Stimulated activated memory B cell treated with anti-CD40 and anti-IgM and Interleukin-4, amounts not matched to agents 10 μg/mL and 1 μg/mL and 100 μg/mL, for 72 hours (primary cell): ENCODE measurements around the gene COPG1.
"Not testable (repeated sequence)": the region's sequence is repeated elsewhere in the genome, so short reads cannot be mapped to it uniquely, and the experiment has no call there.

Source experiments
- ATAC-seq: fragments of 150-1000 bp; cut with Tn5 transposase; 2 replicates; pipeline ENCODE4 v1.10.0; 2021
- H3K27ac Mint-ChIP-seq: one replicate; pipeline ENCODE4 v1.8.0; 2022; ENCODE audit warnings: mild to moderate bottlenecking, mixed read lengths
- H3K27me3 Mint-ChIP-seq: one replicate; pipeline ENCODE4 v1.8.0; 2022; ENCODE audit warnings: mixed read lengths
- H3K36me3 Mint-ChIP-seq: one replicate; pipeline ENCODE4 v1.8.0; 2022; ENCODE audit warnings: mixed read lengths
- H3K4me1 Mint-ChIP-seq: one replicate; pipeline ENCODE4 v1.8.0; 2022; ENCODE audit warnings: mixed read lengths
- H3K4me3 Mint-ChIP-seq: one replicate; pipeline ENCODE4 v1.8.0; 2022; ENCODE audit warnings: mild to moderate bottlenecking, moderate library complexity, mixed read lengths
- H3K9me3 Mint-ChIP-seq: one replicate; pipeline ENCODE4 v1.8.0; 2022; ENCODE audit warnings: mixed read lengths

The COPG1 gene, protein sequence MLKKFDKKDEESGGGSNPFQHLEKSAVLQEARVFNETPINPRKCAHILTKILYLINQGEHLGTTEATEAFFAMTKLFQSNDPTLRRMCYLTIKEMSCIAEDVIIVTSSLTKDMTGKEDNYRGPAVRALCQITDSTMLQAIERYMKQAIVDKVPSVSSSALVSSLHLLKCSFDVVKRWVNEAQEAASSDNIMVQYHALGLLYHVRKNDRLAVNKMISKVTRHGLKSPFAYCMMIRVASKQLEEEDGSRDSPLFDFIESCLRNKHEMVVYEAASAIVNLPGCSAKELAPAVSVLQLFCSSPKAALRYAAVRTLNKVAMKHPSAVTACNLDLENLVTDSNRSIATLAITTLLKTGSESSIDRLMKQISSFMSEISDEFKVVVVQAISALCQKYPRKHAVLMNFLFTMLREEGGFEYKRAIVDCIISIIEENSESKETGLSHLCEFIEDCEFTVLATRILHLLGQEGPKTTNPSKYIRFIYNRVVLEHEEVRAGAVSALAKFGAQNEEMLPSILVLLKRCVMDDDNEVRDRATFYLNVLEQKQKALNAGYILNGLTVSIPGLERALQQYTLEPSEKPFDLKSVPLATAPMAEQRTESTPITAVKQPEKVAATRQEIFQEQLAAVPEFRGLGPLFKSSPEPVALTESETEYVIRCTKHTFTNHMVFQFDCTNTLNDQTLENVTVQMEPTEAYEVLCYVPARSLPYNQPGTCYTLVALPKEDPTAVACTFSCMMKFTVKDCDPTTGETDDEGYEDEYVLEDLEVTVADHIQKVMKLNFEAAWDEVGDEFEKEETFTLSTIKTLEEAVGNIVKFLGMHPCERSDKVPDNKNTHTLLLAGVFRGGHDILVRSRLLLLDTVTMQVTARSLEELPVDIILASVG

DNA sequence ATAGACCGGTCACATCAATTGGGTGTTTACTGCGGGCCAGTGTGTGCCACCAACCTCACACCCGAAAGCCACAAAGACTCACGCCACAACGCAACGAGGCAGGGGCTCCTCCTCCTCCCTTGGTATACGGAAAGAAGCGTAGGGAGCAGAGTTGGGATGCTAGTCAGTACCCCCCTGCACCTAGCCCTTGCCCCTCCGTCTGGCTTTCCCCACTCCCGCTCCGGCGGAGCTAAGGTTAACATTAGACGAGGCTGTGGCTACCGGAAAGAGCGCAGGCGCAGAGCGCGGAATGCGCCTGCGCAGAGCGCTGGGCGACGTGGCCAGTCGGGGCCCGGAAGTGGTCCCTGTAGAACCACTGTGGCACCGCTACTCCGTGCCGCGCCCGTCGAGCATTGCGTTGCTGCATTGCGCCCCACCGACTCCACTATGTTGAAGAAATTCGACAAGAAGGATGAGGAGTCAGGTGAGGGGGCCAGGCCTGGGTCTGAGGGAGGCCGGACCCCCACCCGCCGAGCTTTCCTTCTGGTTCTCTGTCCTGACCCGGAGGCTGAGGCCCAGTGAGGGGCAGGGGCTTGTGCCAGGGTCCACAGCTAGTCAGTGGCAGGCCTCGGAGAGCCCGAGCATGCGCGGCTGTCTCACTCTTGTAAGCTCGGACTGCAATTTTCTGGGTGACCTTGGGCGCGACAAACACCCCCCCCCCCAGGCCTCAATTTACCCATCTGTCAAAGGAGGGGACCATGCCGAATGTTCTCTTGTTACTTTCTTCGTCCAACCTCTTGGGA, at the start of gene COPG1:
Gene COPG1 (plus strand): TSS at position 323 of the 782 bp plus-strand sequence. CDS start 104 bp downstream, at position 427.
- Mint-ChIP-seq H3K4me3 (peak within 1 kb of the TSS; percentile 95), H3K27me3 (no peaks in the 10 kb centered on the region), H3K36me3 (peaks cover 24% of the 10 kb centered on the region), H3K27ac (peak within 1 kb of the TSS; percentile 99), H3K9me3 (no peaks in the 10 kb centered on the region), H3K4me1 (peaks cover 39% of the 10 kb centered on the region)
- ATAC-seq = peak; percentile 95

DNA sequence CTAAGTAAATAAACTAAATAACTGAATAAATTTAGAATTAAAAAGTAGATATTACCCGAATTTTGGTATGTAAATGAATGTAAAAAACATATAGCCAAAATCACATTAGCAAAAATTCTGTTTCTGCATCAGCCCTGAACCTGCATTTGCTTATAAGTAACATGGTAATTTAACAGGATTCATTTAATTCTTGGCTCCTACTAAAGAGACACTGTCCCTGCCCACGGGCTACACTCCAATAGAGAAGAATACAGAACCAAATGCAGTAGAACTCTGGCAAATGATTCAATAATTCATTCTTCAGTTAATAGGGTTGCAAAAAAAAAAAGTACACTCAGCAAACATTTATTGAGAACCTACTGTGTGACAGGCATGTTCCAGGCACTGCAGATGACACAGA, 44.9 kb upstream of the COPG1 start:
- Mint-ChIP-seq H3K27me3 (no peaks in the 10 kb centered on the region), H3K27ac (no peak overlapping the region), H3K9me3 (no peaks in the 10 kb centered on the region), H3K36me3 (no peaks in the 10 kb centered on the region), H3K4me3 (no peak overlapping the region), H3K4me1 (no peaks in the 10 kb centered on the region)
- ATAC-seq = no peak

DNA sequence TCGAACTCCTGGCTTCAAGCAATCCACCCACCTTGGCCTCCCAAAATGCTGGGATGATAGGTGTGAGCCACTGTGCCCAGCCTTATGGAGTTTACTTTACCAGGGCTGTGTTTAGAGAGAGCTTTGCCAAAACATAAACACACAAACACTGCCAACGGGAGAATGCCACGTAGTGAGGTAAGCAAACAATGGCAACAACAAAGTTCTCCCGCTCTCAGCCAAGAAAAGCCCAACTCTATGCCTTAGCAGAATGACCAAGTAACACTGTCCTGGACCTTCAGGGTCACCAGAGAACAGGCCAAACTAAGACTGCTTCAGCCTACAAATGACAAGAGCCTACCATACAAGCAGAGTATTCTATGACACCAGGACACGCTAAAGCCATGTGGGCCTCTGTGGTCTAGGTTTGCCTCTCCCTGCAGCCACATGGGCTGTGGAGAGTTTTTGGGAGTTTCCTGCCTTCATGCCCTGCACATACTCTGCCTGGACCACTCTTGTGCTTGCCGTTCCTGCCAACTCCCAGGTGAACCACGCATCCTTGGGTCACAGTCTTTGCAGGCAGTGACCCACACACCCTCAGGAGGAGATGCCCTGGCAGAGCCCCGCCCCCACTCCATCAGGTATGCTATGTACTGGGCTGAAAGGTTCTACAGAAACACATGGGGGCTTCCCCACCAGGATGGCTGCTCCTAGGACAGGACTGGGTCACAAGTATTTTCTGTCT, 44.1 kb upstream of the COPG1 start:
- Mint-ChIP-seq H3K27ac (no peak overlapping the region), H3K4me1 (no peaks in the 10 kb centered on the region), H3K4me3 (no peak overlapping the region), H3K36me3 (no peaks in the 10 kb centered on the region), H3K27me3 (peaks cover 5% of the 10 kb centered on the region), H3K9me3 (no peaks in the 10 kb centered on the region)
- no peak for ATAC-seq

DNA sequence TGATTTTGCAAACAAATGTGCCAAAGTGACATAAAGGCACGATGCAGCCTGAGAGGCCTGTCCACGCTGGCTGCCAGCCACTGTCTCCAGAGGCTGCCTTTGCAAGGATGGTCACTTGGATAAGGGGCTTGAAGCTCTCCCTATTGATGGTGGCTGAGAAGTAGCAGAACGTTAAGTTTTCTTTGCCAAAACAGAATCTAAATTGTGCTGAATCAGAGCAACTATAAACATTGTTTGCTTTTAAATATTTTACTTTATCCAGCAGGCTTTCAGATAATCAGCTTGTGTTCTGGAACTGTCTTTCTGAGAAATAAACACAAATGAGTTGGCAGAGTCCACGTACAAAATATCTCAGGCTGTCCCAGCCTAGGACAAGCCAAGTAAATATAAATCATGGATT, 41.9 kb upstream of the COPG1 start:
- Mint-ChIP-seq H3K4me1 (no peaks in the 10 kb centered on the region), H3K27me3 (peaks cover 23% of the 10 kb centered on the region), H3K4me3 (no peak overlapping the region), H3K27ac (no peak overlapping the region), H3K9me3 (no peaks in the 10 kb centered on the region), H3K36me3 (no peaks in the 10 kb centered on the region)
- no peak for ATAC-seq

DNA sequence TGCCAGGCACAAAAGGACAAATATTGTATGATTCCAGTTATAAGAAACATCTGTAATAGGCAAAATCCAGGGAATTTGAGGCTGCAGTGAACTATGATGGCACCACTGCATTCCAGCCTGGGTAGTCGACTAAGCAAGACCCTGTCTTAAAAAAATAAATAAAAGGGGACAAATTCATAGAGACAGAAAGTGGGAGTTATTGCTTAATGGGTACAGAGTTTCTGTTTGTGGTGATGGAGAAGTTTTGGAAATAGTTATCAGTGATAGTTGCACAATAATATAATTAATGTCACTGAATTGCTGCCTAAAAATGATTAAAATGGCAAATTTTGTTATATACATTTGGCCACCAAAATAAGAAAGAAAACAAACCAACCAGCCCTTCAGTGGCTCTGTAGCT, 38.1 kb upstream of the COPG1 start:
- H3K9me3 Mint-ChIP-seq = no peaks in the 10 kb centered on the region
- ATAC-seq = no peak

DNA sequence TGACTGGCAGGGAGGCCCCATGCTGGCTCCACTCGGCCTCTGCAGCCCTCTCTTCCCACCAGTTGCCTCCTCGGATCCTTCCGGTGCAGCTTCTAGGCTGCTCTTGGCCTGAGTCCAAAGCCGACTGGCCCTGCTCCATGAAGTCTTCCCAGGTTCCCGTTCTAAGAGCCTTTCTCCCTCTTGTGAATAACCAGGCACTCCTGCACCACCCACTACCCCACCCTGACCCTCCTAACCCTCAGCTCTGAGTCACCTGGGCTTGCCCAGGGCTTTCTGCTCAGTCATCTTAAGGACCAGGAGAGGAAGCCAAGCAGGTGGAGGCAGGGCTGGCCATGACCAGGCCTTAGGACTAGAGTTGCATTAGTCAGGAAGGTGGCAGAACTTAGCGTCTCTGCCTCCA, 37.6 kb upstream of the COPG1 start:
- no peak overlapping the region for H3K27ac Mint-ChIP-seq
- no peak overlapping the region for H3K4me3 Mint-ChIP-seq
- no peaks in the 10 kb centered on the region for H3K4me1 Mint-ChIP-seq
- peaks cover 23% of the 10 kb centered on the region for H3K27me3 Mint-ChIP-seq
- ATAC-seq = no peak
- H3K9me3 Mint-ChIP-seq = no peaks in the 10 kb centered on the region
- no peaks in the 10 kb centered on the region for H3K36me3 Mint-ChIP-seq

More for the DNA sequence above, 38.1 kb upstream of the COPG1 start:
- H3K27ac Mint-ChIP-seq = no peak overlapping the region
- H3K36me3 Mint-ChIP-seq = no peaks in the 10 kb centered on the region
- H3K4me1 Mint-ChIP-seq = no peaks in the 10 kb centered on the region
- H3K27me3 Mint-ChIP-seq = peaks cover 23% of the 10 kb centered on the region
- no peak overlapping the region for H3K4me3 Mint-ChIP-seq

DNA sequence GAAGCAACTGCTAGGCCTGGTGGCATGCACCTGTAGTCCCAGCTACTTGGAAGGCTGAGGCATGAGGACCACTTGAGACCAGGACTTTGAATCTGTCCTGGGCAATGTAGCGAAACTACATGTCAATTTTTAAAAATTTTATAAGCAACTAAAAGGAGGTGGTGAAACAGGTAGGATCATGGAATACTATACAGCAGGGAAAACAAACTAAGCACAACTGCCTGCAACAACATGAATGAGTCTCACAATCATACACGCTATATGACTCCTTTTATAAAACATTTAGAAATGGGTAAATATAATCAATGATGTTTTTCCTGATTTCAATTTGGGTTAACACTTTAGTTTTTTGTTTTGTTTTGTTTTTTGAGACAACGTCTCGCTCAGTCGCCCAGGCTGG, 36.2 kb upstream of the COPG1 start:
- Mint-ChIP-seq H3K4me1 (no peaks in the 10 kb centered on the region), H3K27ac (no peak overlapping the region), H3K9me3 (no peaks in the 10 kb centered on the region), H3K36me3 (no peaks in the 10 kb centered on the region), H3K27me3 (peaks cover 23% of the 10 kb centered on the region), H3K4me3 (no peak overlapping the region)
- ATAC-seq = no peak

DNA sequence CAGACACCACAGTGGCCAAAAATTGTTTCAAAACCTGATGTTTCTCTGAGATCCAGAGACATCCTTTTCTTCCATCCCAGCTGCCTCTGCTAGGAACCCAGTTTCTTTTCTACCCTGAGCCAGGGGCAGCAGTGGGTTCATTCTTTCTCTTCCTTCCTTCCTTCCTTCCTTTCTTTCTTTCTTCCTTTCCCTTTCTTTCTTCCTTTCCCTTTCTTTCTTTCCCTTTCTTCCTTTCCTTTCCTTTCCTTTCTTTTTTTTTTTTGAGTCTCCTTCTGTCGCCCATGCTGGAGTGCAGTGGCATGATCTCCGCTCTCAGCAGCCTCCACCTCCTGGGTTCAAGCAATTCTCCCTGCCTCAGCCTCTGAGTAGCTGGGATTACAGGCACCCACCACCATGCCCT, 30.7 kb upstream of the COPG1 start:
- Mint-ChIP-seq H3K36me3 (no peaks in the 10 kb centered on the region), H3K27ac (no peak overlapping the region), H3K9me3 (no peaks in the 10 kb centered on the region), H3K4me1 (no peaks in the 10 kb centered on the region), H3K4me3 (no peak overlapping the region), H3K27me3 (no peaks in the 10 kb centered on the region)
- no peak for ATAC-seq

DNA sequence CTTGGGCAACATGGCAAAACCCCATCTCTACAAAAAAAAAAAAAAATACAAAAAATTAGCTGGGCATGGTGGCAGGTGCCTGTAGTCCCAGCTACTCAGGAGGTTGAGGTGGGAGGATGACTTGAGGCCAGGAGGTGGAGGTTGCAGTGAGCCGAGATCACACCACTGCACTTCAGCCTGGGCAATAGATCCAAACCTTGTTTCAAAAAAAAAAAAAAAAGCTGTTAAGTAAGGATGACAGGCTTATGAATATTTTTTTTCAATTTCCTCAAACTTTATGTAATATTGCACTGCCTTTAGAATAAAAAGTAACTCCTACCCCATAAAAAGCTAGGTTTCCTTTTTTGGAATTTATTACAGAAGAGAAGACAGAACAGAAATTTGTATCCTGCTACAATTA, 25.0 kb upstream of the COPG1 start:
- not testable (repeated sequence) for H3K36me3 Mint-ChIP-seq, H3K27ac Mint-ChIP-seq, ATAC-seq, H3K27me3 Mint-ChIP-seq, H3K9me3 Mint-ChIP-seq, H3K4me3 Mint-ChIP-seq
- peaks cover 20% of the 10 kb centered on the region for H3K4me1 Mint-ChIP-seq

DNA sequence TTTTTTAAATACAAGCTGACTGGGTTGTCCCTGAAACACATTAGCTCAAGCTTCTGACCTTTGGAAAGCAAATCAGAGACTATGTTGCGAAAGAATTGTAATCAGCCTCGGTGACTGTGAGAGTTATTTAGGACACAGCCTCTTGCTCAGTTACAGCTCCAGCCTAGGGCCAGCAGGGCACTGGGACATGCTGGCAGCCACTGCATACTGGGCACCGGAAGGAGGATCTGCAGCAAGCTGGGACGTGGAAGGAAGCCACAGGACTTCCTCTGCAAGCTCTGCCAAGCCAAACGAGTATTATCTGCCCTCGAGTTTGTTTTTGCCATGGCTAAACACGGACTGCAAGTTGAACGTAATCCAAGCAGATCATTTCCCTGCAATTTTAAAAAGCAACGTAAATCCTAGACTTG, 24.4 kb upstream of the COPG1 start:
- Mint-ChIP-seq H3K27me3 (no peaks in the 10 kb centered on the region), H3K4me3 (no peak overlapping the region), H3K4me1 (peaks cover 25% of the 10 kb centered on the region), H3K9me3 (no peaks in the 10 kb centered on the region), H3K36me3 (no peaks in the 10 kb centered on the region), H3K27ac (peak overlapping the region; percentile 57)
- ATAC-seq = no peak

DNA sequence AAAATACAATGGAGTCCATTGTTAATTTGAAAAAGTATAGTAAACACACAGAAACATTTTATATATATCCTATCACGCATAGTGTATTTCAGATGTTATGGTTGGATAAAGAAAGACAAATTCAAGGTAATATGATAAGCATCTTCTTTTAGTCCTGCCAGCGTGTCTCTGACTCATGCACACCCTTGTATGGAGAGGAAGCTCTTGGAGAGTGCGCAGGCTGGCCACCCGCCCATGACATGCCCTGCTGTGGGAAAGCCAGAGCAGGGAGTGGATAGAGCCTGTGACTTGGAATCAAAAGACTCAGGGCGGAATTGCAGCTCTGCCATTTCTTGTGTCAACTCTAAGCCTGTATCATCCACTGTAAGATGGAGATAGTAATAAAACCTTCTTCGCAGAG, 23.0 kb upstream of the COPG1 start:
- H3K36me3 Mint-ChIP-seq = no peaks in the 10 kb centered on the region
- H3K27ac Mint-ChIP-seq = no peak overlapping the region
- H3K27me3 Mint-ChIP-seq = no peaks in the 10 kb centered on the region
- no peaks in the 10 kb centered on the region for H3K9me3 Mint-ChIP-seq
- H3K4me3 Mint-ChIP-seq = no peak overlapping the region
- H3K4me1 Mint-ChIP-seq = peaks cover 30% of the 10 kb centered on the region
- ATAC-seq = no peak

DNA sequence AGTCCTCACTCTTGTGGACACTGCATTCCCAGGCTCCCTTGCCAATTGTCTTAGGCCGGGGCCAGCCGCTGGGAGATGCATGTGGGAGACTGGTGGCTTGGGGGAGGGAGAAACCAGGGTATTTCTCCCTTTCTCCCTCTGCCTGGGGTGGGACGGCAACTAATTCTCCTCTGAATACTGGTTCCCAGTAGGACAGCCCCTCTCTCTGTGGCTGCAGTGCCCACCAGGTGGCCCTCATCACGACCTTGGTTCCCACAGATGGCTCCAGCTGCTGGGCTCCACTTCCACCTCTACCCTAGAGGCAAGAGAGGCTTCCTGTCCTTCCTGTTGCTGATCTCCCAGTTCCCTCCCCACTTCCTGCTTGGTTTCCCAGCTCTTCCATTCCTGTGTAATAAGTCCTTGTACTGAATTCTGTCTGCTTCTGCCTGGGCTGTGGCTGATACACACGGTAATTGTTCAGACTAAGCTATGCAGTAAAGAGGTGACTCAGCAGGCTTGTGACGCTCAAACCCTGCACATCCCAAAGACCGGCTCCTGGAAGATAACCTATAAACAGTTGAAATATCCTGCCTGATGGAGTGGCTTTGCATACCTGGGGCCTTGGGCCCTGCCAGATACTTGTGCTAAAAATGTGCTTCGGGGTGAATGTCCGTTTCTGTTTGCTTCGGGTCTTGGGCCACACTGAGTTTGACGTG, 20.4 kb upstream of the COPG1 start:
- H3K27me3 Mint-ChIP-seq = no peaks in the 10 kb centered on the region
- H3K9me3 Mint-ChIP-seq = no peaks in the 10 kb centered on the region
- peaks cover 49% of the 10 kb centered on the region for H3K4me1 Mint-ChIP-seq
- H3K27ac Mint-ChIP-seq = peak overlapping the region; percentile 25
- no peak overlapping the region for H3K4me3 Mint-ChIP-seq
- H3K36me3 Mint-ChIP-seq = no peaks in the 10 kb centered on the region
- no peak for ATAC-seq

DNA sequence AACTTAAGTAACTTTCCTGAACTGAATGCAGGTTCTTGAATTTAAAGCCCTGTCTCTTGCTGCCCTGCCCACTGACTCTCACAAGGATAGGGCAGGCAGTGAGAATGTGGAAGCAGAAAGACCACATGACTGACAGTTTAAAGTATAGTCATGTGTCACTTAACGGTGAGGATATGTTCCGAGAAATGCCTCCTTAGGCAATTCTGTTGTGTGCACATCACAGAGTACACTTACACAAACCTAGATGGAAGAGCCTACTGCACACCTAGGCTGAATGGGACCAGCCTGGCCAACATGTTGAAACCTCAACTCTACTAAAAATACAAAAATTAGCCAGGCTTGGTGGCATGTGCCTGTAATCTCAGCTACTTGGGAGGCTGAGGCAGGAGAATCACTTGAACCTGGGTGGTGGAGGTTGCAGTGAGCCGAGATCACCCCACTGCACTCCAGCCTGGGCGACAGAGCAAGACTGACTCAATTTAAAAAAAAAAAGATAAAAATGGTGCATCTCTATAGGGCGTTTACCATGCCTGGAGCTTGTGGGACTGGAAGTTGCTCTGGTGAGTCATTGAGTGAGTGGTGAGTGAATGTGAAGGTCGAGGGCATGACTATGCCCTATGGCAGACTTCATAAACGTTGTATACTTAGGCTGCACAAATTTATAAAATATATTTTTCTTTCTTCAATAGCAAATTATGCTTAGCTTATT, 18.9 kb upstream of the COPG1 start:
- ATAC-seq = peak; percentile 58
- Mint-ChIP-seq H3K27me3 (no peaks in the 10 kb centered on the region), H3K36me3 (no peaks in the 10 kb centered on the region), H3K27ac (peak overlapping the region; percentile 36), H3K4me1 (peaks cover 59% of the 10 kb centered on the region), H3K4me3 (no peak overlapping the region), H3K9me3 (no peaks in the 10 kb centered on the region)
